ENCODE data around the gene MRPL53. TPM values are rescaled to one million over a fixed set of nuclear protein-coding genes. Genes with fewer than 3 reads are reported as not detected.

MRPL53 gene
- total RNA-seq, 1 experiment from 2014 or later = 52.1 TPM

DNA sequence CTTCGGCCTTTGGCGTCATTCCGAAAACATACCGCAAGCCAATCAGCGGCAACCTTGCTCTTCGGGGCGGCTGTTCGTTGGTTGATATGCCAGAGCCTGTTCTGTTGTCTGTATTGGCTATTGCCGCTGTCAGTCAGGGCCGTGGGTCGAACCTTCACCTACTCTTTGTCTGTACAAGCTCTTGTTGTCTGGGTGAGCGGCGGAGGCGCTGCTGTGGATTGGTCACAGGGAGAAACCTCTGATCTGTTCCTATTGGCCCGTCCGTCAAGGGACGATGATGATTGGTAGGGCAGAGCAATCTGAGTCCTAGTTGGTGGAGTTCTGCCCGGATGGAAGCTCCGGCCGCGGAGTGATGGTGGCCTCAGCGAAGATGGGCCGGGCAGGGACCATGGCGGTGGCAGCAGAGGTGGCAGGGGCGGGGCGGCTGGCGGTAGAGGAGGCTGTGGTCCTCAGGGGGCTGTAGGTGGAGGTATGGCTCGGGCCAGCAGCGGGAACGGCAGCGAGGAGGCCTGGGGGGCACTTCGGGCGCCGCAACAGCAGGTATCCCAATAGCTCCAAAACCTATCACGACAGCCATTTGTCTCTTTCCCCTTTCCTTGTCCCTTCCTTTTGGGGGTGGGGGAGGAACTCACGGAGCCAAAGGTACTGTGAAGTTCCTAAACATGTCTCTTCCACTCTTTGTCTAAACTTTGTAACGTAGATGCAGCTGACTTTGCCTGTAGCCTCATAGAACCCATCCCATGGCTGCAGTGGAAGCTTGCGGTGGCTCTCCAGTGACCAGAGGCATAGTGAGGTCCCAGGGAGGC, 14.1 kb downstream of the MRPL53 start, which contains the start of gene WBP1 (continued):
- TF ChIP-seq, protein P1, sequence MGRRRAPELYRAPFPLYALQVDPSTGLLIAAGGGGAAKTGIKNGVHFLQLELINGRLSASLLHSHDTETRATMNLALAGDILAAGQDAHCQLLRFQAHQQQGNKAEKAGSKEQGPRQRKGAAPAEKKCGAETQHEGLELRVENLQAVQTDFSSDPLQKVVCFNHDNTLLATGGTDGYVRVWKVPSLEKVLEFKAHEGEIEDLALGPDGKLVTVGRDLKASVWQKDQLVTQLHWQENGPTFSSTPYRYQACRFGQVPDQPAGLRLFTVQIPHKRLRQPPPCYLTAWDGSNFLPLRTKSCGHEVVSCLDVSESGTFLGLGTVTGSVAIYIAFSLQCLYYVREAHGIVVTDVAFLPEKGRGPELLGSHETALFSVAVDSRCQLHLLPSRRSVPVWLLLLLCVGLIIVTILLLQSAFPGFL (CRISPR knock-in tag; IDR thresholded peaks at IDR 0.05; ENCODE audit: borderline replicate concordance) = 0 out of 2 replicates have a peak, but pooled peaks have one; percentile 1
- TF ChIP-seq ATF1 (CRISPR knock-in tag; IDR thresholded peaks at IDR 0.05) (no peak), EMX1 (CRISPR knock-in tag; IDR thresholded peaks at IDR 0.05) (0 out of 2 replicates have a peak, but pooled peaks have one; percentile 62), SOX15 (CRISPR knock-in tag; IDR thresholded peaks at IDR 0.05) (no peak), FOXK1 (CRISPR knock-in tag; IDR thresholded peaks at IDR 0.05) (peak; percentile 63), ETV6 (CRISPR knock-in tag; IDR thresholded peaks at IDR 0.05) (0 out of 2 replicates have a peak, but pooled peaks have one; percentile 23)

DNA sequence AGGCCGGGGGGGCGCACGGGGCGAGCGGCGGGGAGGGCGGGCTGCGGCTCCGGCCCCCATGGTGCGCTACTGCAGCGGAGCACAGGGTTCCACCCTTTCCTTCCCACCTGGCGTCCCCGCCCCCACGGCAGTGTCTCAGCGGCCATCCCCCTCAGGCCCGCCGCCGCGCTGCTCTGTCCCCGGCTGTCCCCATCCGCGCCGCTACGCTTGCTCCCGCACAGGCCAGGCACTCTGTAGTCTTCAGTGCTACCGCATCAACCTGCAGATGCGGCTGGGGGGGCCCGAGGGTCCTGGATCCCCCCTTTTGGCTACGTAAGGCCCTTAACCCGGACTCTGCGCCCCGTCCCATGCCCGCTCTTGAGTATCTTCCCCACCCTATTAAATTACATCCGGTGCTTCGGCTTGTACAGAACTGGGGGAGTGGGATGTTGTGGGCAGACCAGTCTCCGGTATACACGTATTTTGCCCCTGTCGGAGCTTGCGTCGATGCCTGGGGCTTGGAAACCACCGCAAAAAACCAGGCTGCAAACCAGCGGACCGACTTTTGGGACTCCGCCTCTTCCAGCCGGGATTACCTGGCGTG, 14.8 kb downstream of the MRPL53 start:
- no peaks in the 10 kb centered on the region for H3K27me3 Mint-ChIP-seq (ENCODE audit: low read depth)
- H3K9me3 Mint-ChIP-seq = no peaks in the 10 kb centered on the region
- TF ChIP-seq MYBL2 (CRISPR knock-in tag; IDR thresholded peaks at IDR 0.05) = no peak; the same call in 1 of the 2 replicates
- peak; percentile 25; the same call in 1 of the 2 replicates for TF ChIP-seq ZNF121 (CRISPR knock-in tag; IDR thresholded peaks at IDR 0.05)
- TF ChIP-seq RELA (CRISPR knock-in tag; IDR thresholded peaks at IDR 0.05; ENCODE audit: borderline replicate concordance) = 0 out of 2 replicates have a peak, but pooled peaks have one; percentile 63
- peak; percentile 62; the same call in 1 of the 2 replicates for TF ChIP-seq CBFB (CRISPR knock-in tag; IDR thresholded peaks at IDR 0.05; ENCODE audit: low read depth)
- TF ChIP-seq, protein P2, sequence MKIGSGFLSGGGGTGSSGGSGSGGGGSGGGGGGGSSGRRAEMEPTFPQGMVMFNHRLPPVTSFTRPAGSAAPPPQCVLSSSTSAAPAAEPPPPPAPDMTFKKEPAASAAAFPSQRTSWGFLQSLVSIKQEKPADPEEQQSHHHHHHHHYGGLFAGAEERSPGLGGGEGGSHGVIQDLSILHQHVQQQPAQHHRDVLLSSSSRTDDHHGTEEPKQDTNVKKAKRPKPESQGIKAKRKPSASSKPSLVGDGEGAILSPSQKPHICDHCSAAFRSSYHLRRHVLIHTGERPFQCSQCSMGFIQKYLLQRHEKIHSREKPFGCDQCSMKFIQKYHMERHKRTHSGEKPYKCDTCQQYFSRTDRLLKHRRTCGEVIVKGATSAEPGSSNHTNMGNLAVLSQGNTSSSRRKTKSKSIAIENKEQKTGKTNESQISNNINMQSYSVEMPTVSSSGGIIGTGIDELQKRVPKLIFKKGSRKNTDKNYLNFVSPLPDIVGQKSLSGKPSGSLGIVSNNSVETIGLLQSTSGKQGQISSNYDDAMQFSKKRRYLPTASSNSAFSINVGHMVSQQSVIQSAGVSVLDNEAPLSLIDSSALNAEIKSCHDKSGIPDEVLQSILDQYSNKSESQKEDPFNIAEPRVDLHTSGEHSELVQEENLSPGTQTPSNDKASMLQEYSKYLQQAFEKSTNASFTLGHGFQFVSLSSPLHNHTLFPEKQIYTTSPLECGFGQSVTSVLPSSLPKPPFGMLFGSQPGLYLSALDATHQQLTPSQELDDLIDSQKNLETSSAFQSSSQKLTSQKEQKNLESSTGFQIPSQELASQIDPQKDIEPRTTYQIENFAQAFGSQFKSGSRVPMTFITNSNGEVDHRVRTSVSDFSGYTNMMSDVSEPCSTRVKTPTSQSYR (CRISPR knock-in tag; IDR thresholded peaks at IDR 0.05) = 0 out of 2 replicates have a peak, but pooled peaks have one; percentile 24
- TF ChIP-seq, protein P3, sequence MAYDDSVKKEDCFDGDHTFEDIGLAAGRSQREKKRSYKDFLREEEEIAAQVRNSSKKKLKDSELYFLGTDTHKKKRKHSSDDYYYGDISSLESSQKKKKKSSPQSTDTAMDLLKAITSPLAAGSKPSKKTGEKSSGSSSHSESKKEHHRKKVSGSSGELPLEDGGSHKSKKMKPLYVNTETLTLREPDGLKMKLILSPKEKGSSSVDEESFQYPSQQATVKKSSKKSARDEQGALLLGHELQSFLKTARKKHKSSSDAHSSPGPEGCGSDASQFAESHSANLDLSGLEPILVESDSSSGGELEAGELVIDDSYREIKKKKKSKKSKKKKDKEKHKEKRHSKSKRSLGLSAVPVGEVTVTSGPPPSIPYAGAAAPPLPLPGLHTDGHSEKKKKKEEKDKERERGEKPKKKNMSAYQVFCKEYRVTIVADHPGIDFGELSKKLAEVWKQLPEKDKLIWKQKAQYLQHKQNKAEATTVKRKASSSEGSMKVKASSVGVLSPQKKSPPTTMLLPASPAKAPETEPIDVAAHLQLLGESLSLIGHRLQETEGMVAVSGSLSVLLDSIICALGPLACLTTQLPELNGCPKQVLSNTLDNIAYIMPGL (CRISPR knock-in tag; IDR thresholded peaks at IDR 0.05) = 0 out of 2 replicates have a peak, but pooled peaks have one; percentile 26
- peak; percentile 56; the same call in 1 of the 2 replicates for TF ChIP-seq SP1 (CRISPR knock-in tag; conservative IDR thresholded peaks at IDR 0.05)
- TF ChIP-seq FOXP1 (CRISPR knock-in tag; IDR thresholded peaks at IDR 0.05; ENCODE audit: borderline replicate concordance) = peak; percentile 53
- TF ChIP-seq, protein P4, sequence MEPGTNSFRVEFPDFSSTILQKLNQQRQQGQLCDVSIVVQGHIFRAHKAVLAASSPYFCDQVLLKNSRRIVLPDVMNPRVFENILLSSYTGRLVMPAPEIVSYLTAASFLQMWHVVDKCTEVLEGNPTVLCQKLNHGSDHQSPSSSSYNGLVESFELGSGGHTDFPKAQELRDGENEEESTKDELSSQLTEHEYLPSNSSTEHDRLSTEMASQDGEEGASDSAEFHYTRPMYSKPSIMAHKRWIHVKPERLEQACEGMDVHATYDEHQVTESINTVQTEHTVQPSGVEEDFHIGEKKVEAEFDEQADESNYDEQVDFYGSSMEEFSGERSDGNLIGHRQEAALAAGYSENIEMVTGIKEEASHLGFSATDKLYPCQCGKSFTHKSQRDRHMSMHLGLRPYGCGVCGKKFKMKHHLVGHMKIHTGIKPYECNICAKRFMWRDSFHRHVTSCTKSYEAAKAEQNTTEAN (CRISPR knock-in tag; IDR thresholded peaks at IDR 0.05) = peak; percentile 82
- TF ChIP-seq, protein P1 (CRISPR knock-in tag; IDR thresholded peaks at IDR 0.05; ENCODE audit: borderline replicate concordance) = 0 out of 2 replicates have a peak, but pooled peaks have one; percentile 63
- TF ChIP-seq, protein P5, sequence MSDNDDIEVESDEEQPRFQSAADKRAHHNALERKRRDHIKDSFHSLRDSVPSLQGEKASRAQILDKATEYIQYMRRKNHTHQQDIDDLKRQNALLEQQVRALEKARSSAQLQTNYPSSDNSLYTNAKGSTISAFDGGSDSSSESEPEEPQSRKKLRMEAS (CRISPR knock-in tag; IDR thresholded peaks at IDR 0.05) = 0 out of 2 replicates have a peak, but pooled peaks have one; percentile 31
- 0 out of 2 replicates have a peak, but pooled peaks have one; percentile 35 for TF ChIP-seq ZNF416 (CRISPR knock-in tag; IDR thresholded peaks at IDR 0.05)
- peak; percentile 87 for TF ChIP-seq CREM (CRISPR knock-in tag; IDR thresholded peaks at IDR 0.05)
- peak; percentile 38; the same call in 1 of the 2 replicates for TF ChIP-seq NFE2L1 (CRISPR knock-in tag; IDR thresholded peaks at IDR 0.05)
- TF ChIP-seq RORB (CRISPR knock-in tag; IDR thresholded peaks at IDR 0.05) = no peak
- TF ChIP-seq, protein P6, sequence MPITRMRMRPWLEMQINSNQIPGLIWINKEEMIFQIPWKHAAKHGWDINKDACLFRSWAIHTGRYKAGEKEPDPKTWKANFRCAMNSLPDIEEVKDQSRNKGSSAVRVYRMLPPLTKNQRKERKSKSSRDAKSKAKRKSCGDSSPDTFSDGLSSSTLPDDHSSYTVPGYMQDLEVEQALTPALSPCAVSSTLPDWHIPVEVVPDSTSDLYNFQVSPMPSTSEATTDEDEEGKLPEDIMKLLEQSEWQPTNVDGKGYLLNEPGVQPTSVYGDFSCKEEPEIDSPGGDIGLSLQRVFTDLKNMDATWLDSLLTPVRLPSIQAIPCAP (CRISPR knock-in tag; IDR thresholded peaks at IDR 0.05) = no peak
- 0 out of 2 replicates have a peak, but pooled peaks have one; percentile 27 for TF ChIP-seq ETV6 (CRISPR knock-in tag; IDR thresholded peaks at IDR 0.05)
- no peak for TF ChIP-seq ZNF219 (CRISPR knock-in tag; IDR thresholded peaks at IDR 0.05; ENCODE audit: borderline replicate concordance)
- TF ChIP-seq, protein P7, sequence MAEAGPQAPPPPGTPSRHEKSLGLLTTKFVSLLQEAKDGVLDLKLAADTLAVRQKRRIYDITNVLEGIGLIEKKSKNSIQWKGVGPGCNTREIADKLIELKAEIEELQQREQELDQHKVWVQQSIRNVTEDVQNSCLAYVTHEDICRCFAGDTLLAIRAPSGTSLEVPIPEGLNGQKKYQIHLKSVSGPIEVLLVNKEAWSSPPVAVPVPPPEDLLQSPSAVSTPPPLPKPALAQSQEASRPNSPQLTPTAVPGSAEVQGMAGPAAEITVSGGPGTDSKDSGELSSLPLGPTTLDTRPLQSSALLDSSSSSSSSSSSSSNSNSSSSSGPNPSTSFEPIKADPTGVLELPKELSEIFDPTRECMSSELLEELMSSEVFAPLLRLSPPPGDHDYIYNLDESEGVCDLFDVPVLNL (CRISPR knock-in tag; IDR thresholded peaks at IDR 0.05; ENCODE audit: borderline replicate concordance, low read depth) = no peak
- CTCF ChIA-PET = interaction anchor here (1.0 to 3.1 kb wide), 14 partner anchors 14 to 123 kb away, joined by 3 to 18 read pairs (median 4); partner anchors contain the start of genes CCDC142 and MRPL53
- H3K4me1 Mint-ChIP-seq = peaks cover 36% of the 10 kb centered on the region
- peak overlapping the region; percentile 98 for H3K27ac Mint-ChIP-seq
- ATAC-seq (peak; percentile 33), DNase-seq (ENCODE audit: low spot score) (peak; percentile 81)
- peaks cover 7% of the 10 kb centered on the region; the same call in 1 of the 2 replicates for H3K36me3 Mint-ChIP-seq
- peak overlapping the region; percentile 96 for H3K4me3 Mint-ChIP-seq
- POLR2A ChIA-PET = interaction anchor here (0.6 to 2.7 kb wide), 13 partner anchors 10 to 98 kb away, joined by 3 to 29 read pairs (median 6); partner anchors contain the start of genes AUP1, HTRA2, LBX2 and MRPL53

All from WTC11 (cell line).